ENCODE data around the gene KDM4F. TPM values are rescaled to one million over a fixed set of nuclear protein-coding genes. Genes with fewer than 3 reads are reported as not detected.

The KDM4F gene
- total RNA-seq, 4 donors from 2014 or later = not detected

DNA sequence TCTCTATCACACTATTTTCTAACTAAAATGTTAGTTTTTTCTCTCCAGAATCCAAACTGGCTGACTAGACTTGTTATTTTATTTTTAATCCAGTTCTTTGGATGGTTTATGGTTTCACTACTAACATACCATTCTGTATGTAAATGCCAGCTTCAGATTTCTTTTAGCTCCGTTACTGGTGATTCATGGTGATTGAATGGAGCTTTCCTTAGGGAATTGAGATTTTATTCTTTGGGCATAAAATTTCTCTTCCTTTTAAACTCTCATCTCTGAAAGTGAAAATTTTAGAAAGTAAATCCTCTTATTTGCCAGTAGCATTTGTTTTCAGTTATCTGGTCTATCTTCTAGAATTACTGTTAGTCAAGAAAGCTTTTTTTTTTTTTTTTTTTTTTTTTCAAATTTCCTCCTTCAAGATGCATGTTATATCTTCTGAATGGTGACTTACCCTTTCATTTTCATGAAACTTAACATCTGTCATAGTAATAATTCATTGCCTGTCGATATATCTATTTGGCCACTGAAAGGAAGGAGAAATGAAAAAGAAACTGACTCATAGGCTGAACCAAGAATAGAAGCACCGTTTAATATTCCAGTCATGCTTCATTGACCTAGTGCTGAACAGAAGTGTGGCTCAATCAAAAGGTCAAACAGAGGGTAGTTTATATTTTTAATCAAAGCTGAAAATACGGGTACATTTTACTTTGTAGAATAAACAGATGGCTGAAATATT, 46.8 kb downstream of the KDM4F start:
- Histone ChIP-seq H3K27ac (peak overlapping the region in 1 of 4 donors; percentile 22), H3K4me1 (peaks cover 0 to 27% (median 13%) of the 10 kb centered on the region in 4 donors), H3K9me3 (no peaks in the 10 kb centered on the region), H3K27me3 (no peaks in the 10 kb centered on the region), H3K36me3 (no peaks in the 10 kb centered on the region), H3K4me3 (no peak overlapping the region)
- TF ChIP-seq, protein P1, sequence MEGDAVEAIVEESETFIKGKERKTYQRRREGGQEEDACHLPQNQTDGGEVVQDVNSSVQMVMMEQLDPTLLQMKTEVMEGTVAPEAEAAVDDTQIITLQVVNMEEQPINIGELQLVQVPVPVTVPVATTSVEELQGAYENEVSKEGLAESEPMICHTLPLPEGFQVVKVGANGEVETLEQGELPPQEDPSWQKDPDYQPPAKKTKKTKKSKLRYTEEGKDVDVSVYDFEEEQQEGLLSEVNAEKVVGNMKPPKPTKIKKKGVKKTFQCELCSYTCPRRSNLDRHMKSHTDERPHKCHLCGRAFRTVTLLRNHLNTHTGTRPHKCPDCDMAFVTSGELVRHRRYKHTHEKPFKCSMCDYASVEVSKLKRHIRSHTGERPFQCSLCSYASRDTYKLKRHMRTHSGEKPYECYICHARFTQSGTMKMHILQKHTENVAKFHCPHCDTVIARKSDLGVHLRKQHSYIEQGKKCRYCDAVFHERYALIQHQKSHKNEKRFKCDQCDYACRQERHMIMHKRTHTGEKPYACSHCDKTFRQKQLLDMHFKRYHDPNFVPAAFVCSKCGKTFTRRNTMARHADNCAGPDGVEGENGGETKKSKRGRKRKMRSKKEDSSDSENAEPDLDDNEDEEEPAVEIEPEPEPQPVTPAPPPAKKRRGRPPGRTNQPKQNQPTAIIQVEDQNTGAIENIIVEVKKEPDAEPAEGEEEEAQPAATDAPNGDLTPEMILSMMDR (IDR thresholded peaks at IDR 0.05) = no peak
- no peak for TF ChIP-seq POLR2A (IDR thresholded peaks at IDR 0.05)
- DNase-seq = no peak

DNA sequence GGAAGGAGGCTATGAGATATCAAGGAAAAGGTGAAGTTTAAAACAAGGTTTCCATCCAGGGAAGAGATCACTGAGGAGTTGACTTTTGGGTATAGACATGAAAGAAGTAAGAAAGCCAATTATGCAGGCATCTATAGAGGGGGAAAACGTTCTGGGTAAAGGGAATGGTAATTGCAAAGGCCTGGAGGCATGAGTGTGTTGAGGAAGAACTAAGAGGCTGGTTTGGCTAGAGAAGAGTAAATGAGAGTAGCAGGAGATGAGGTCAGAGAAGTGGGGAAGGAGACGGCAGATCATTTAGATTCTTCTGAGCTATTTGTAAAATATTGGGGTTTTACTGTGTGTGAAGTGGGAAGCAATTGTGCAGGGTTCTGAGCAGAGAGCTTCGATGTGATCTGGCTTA, 48.0 kb downstream of the KDM4F start:
- Histone ChIP-seq H3K9me3 (no peaks in the 10 kb centered on the region), H3K4me3 (no peak overlapping the region), H3K27me3 (no peaks in the 10 kb centered on the region), H3K4me1 (peaks cover 0 to 19% (median 13%) of the 10 kb centered on the region in 4 donors), H3K36me3 (no peaks in the 10 kb centered on the region), H3K27ac (no peak overlapping the region)
- no peak for DNase-seq
- no peak for TF ChIP-seq POLR2A (IDR thresholded peaks at IDR 0.05)
- TF ChIP-seq, protein P1 (IDR thresholded peaks at IDR 0.05) = no peak

DNA sequence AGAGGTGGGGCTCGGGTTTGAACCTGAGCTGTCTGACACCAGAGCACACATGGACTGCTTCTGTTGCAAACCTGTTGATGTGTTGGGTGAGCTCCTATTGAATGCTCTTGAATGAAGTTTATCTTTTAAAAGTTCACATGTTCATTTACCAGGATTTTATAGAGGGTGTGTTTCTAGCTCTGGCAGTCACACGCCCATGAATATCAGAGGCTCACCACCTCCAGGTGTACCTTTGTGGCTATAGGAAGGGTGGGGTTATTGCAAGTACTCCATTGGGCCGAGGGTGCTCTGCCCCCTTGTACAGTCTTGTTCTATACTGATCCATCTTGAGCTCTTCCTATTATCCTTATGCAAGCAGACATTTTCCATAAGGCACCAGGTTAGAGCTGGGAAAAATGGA, 49.6 kb downstream of the KDM4F start:
- Histone ChIP-seq H3K27me3 (no peaks in the 10 kb centered on the region), H3K4me3 (no peak overlapping the region), H3K36me3 (no peaks in the 10 kb centered on the region), H3K27ac (no peak overlapping the region), H3K4me1 (peaks cover 0 to 6% (median 2%) of the 10 kb centered on the region in 4 donors), H3K9me3 (no peaks in the 10 kb centered on the region)
- TF ChIP-seq POLR2A (IDR thresholded peaks at IDR 0.05) = no peak
- TF ChIP-seq, protein P1 (IDR thresholded peaks at IDR 0.05) = no peak
- no peak for DNase-seq

DNA sequence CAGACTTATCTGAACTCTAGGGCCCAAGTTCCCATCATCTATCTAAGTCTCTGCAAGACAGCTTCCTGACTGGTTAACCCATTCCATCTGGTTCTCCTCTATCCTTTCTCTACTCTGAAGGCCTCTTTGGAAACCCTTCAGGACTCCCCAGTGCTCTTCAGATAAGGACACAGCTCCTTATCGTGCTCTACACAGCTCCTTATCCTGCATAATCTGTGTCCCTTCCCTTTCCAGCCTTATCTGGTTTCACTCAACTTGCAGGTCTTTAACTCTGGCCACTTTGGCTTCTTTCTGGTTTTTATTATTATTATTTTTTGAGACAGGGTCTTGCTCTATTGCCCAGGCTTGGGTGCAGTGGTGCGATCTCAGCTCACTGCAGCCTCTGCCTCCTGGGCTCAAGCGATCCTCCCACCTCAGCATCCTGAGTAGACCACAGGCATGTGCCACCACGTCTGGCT, 51.0 kb downstream of the KDM4F start:
- no peak for DNase-seq
- Histone ChIP-seq H3K9me3 (no peaks in the 10 kb centered on the region), H3K27ac (no peak overlapping the region), H3K4me1 (peaks cover 0 to 6% (median 1%) of the 10 kb centered on the region in 4 donors), H3K27me3 (no peaks in the 10 kb centered on the region), H3K36me3 (no peaks in the 10 kb centered on the region), H3K4me3 (no peak overlapping the region)
- TF ChIP-seq, protein P1 (IDR thresholded peaks at IDR 0.05) = no peak
- no peak for TF ChIP-seq POLR2A (IDR thresholded peaks at IDR 0.05)

Other genes with a start within 250 kb of the KDM4F start
- gene CWC15, start 75.9 kb upstream of the KDM4F start, total RNA-seq = 10 to 100 TPM; 34.7 to 66.8 (median 44.4) TPM
- gene KDM4D, start 75.7 kb upstream of the KDM4F start, total RNA-seq = under 1 TPM in 1 of 4 donors, not detected in 3; 0.54 TPM
- gene KDM4E, start 24.2 kb upstream of the KDM4F start, total RNA-seq = not detected
- 10 to 100 TPM; 19.0 to 41.0 (median 27.4) TPM for gene SRSF8, start 17.5 kb downstream of the KDM4F start, total RNA-seq
- gene ENDOD1, start 40.4 kb downstream of the KDM4F start, total RNA-seq = 10 to 100 TPM; 11.6 to 41.0 (median 39.2) TPM
- 10 to 100 TPM; 23.1 to 52.8 (median 28.4) TPM for gene SESN3, start 181.8 kb downstream of the KDM4F start, total RNA-seq